NCI-H187 treated with DMSO at 0.1 percent for 48 hours (cell line): ENCODE data around the gene CCDC188.

ENCODE experiments used
- DNase-seq: peaks from one replicate; lab custom pipeline; 2025; lab: John Stamatoyannopoulos, UW

Gene CCDC188

GRCh38 chr22:20148414-20148813, 2.4 kb downstream of the CCDC188 start:
- DNase-seq = no peak

GRCh38 chr22:20147237-20147988, 3.4 kb downstream of the CCDC188 start:
- no peak for DNase-seq

- DNase-seq = no peak
Measured at GRCh38 chr22:20146777-20147176, 4.1 kb downstream of the CCDC188 start.

- no peak for DNase-seq
Measured at GRCh38 chr22:20145832-20146223, 5.0 kb downstream of the CCDC188 start.

GRCh38 chr22:20145206-20145831, 5.5 kb downstream of the CCDC188 start:
- no peak for DNase-seq

- DNase-seq = no peak
Measured at GRCh38 chr22:20143883-20144665, 6.8 kb downstream of the CCDC188 start.

GRCh38 chr22:20142711-20143621, 7.9 kb downstream of the CCDC188 start:
- DNase-seq = no peak

GRCh38 chr22:20141186-20142077, 9.4 kb downstream of the CCDC188 start:
- DNase-seq = no peak

GRCh38 chr22:20140521-20140964, 10.3 kb downstream of the CCDC188 start:
- no peak for DNase-seq

GRCh38 chr22:20140107-20140445, 10.8 kb downstream of the CCDC188 start:
- DNase-seq = no peak

- DNase-seq = no peak
Measured at GRCh38 chr22:20139391-20140106, 11.3 kb downstream of the CCDC188 start.

- no peak for DNase-seq
Measured at GRCh38 chr22:20138868-20139267, 12.0 kb downstream of the CCDC188 start.

GRCh38 chr22:20138417-20138738, 12.5 kb downstream of the CCDC188 start:
- DNase-seq = no peak

- DNase-seq = no peak
Measured at GRCh38 chr22:20137671-20138416, 13.0 kb downstream of the CCDC188 start.

- no peak for DNase-seq
Measured at GRCh38 chr22:20137113-20137512, 13.7 kb downstream of the CCDC188 start.

- DNase-seq = no peak
Measured at GRCh38 chr22:20136603-20136873, 14.3 kb downstream of the CCDC188 start.

GRCh38 chr22:20135806-20136602, 14.9 kb downstream of the CCDC188 start:
- no peak for DNase-seq

- no peak for DNase-seq
Measured at GRCh38 chr22:20135265-20135664, 15.6 kb downstream of the CCDC188 start.

GRCh38 chr22:20133930-20134549, 16.8 kb downstream of the CCDC188 start:
- DNase-seq = no peak
